HL-60 (cell line): ENCODE data around the gene ECEL1.

ENCODE experiments used
- DNase-seq, 2 experiments: peaks; one replicate each; pipeline ENCODE4 v3.0.0-alpha.2; 2010 to 2020; ENCODE audit warnings: low read depth in 1 of 2, low spot score in 1 of 2
- H3K27ac ChIP-seq: fragments of 250-450 bp; sonication (Bioruptor Pico); replicated peaks from 2 replicates; pipeline ENCODE4 v1.5.1; 2020; ENCODE audit warnings: mild to moderate bottlenecking, moderate library complexity
- H3K27me3 ChIP-seq: fragments of 250-450 bp; sonication (Bioruptor Pico); 2 replicates; pipeline ENCODE4 v1.5.1; 2021; ENCODE audit warnings: mild to moderate bottlenecking, moderate library complexity; ENCODE audit not compliant: insufficient read depth, poor library complexity, severe bottlenecking
- H3K4me3 ChIP-seq: replicated peaks from 2 replicates; pipeline ENCODE4 v1.5.1; 2011; ENCODE audit warnings: mild to moderate bottlenecking, control low read depth, low read length; ENCODE audit not compliant: insufficient read depth
- GABPA ChIP-seq: IDR thresholded peaks from 2 replicates; pipeline ENCODE4 v1.6.1; 2012; ENCODE audit warnings: low read depth
- POLR2AphosphoS5 ChIP-seq: IDR thresholded peaks from 2 replicates; pipeline ENCODE4 v1.6.1; 2012; ENCODE audit warnings: low read depth
- SPI1 ChIP-seq: IDR thresholded peaks from 2 replicates; pipeline ENCODE4 v1.6.1; 2012; ENCODE audit warnings: low read depth, mild to moderate bottlenecking, borderline replicate concordance
- TF ChIP-seq, protein P1 (sequence below): IDR thresholded peaks from 2 replicates; pipeline ENCODE4 v1.6.1; 2012; ENCODE audit warnings: low read depth; ENCODE audit not compliant: insufficient replicate concordance
- TF ChIP-seq, protein P2 (sequence below): IDR thresholded peaks from one replicate; pipeline ENCODE4 v1.5.1; 2011; ENCODE audit warnings: low read length, control low read depth, inconsistent platforms; ENCODE audit not compliant: insufficient read depth

The ECEL1 gene

DNA sequence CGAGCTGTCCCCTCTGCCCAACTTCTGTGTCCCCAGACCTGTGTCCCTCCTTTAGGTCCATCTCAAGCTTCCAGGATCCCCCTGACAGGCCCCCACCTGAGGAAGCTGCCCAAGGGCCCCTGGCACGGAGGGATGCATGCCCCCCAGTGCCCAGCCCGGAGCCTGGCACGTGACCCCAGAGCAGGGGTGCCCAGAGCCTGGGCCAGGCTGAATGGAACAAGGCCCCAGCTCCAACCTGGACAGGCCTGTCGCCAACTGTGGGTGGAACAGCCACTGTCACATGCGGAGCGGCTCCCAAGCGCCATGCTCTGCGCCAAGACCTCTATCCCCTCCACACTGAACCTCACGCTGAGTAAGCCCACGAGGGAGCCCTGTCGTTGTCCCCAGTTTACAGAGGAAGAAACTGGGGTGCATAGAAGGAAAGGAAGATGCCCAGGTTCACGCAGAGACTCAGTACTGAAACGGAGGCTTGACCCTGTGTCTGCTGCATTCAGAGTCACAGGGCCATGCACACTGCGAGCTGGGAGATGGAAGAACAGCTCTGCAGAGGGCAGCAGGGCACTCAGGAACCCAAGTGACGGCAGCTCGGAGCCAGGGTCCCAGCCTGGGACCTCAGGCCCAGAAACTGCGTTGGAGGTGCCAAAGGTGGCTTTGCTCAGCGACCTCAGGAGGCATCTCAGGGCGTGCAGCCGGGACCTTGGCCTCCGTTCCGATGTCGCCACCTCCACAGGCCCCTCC lies 5.5 kb upstream of the ECEL1 start:
- Histone ChIP-seq H3K27ac (no peak overlapping the region), H3K27me3 (peaks cover 21% of the 10 kb centered on the region), H3K4me3 (no peak overlapping the region)
- DNase-seq, result no peak
- TF ChIP-seq SPI1 (no peak), GABPA (no peak), POLR2AphosphoS5 (no peak)
- TF ChIP-seq, protein P1, sequence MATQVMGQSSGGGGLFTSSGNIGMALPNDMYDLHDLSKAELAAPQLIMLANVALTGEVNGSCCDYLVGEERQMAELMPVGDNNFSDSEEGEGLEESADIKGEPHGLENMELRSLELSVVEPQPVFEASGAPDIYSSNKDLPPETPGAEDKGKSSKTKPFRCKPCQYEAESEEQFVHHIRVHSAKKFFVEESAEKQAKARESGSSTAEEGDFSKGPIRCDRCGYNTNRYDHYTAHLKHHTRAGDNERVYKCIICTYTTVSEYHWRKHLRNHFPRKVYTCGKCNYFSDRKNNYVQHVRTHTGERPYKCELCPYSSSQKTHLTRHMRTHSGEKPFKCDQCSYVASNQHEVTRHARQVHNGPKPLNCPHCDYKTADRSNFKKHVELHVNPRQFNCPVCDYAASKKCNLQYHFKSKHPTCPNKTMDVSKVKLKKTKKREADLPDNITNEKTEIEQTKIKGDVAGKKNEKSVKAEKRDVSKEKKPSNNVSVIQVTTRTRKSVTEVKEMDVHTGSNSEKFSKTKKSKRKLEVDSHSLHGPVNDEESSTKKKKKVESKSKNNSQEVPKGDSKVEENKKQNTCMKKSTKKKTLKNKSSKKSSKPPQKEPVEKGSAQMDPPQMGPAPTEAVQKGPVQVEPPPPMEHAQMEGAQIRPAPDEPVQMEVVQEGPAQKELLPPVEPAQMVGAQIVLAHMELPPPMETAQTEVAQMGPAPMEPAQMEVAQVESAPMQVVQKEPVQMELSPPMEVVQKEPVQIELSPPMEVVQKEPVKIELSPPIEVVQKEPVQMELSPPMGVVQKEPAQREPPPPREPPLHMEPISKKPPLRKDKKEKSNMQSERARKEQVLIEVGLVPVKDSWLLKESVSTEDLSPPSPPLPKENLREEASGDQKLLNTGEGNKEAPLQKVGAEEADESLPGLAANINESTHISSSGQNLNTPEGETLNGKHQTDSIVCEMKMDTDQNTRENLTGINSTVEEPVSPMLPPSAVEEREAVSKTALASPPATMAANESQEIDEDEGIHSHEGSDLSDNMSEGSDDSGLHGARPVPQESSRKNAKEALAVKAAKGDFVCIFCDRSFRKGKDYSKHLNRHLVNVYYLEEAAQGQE, result no peak
- TF ChIP-seq, protein P2, sequence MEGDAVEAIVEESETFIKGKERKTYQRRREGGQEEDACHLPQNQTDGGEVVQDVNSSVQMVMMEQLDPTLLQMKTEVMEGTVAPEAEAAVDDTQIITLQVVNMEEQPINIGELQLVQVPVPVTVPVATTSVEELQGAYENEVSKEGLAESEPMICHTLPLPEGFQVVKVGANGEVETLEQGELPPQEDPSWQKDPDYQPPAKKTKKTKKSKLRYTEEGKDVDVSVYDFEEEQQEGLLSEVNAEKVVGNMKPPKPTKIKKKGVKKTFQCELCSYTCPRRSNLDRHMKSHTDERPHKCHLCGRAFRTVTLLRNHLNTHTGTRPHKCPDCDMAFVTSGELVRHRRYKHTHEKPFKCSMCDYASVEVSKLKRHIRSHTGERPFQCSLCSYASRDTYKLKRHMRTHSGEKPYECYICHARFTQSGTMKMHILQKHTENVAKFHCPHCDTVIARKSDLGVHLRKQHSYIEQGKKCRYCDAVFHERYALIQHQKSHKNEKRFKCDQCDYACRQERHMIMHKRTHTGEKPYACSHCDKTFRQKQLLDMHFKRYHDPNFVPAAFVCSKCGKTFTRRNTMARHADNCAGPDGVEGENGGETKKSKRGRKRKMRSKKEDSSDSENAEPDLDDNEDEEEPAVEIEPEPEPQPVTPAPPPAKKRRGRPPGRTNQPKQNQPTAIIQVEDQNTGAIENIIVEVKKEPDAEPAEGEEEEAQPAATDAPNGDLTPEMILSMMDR, result no peak

DNA sequence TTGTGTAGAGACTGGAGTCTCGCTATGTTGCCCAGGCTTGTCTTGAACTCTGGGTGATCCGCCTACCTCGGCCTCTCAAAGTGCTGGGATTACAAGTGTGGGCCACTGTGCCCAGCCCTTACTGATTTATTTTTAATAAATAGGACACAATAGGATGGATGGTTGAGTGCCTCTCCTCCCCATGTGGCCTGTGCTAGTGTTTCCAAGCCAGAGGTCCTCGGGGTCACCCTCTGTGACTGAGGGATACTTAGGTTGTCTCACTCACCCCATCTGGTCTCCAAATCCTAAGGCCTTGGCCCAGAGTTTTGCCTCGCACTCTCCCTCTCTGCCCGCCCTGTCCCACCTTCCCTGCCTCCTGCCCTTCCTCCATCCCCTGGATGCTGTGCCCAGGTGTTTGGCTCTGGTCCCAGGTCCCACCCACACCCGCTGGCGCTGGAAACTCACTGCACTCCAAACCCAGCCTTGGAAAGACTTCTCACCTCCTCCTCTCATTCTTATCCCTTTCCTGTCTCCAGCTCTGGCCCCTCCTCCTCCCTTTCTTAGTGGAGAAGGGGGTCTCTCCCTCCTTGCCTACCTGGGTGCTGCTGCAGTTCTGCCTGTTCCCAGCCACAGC lies 4.7 kb upstream of the ECEL1 start:
- TF ChIP-seq, protein P1, result no peak
- TF ChIP-seq POLR2AphosphoS5 (no peak), SPI1 (no peak), GABPA (no peak)
- TF ChIP-seq, protein P2, result no peak
- DNase-seq, result no peak
- no peak overlapping the region for H3K27ac ChIP-seq
- H3K4me3 ChIP-seq, result no peak overlapping the region
- H3K27me3 ChIP-seq, result peaks cover 25% of the 10 kb centered on the region

DNA sequence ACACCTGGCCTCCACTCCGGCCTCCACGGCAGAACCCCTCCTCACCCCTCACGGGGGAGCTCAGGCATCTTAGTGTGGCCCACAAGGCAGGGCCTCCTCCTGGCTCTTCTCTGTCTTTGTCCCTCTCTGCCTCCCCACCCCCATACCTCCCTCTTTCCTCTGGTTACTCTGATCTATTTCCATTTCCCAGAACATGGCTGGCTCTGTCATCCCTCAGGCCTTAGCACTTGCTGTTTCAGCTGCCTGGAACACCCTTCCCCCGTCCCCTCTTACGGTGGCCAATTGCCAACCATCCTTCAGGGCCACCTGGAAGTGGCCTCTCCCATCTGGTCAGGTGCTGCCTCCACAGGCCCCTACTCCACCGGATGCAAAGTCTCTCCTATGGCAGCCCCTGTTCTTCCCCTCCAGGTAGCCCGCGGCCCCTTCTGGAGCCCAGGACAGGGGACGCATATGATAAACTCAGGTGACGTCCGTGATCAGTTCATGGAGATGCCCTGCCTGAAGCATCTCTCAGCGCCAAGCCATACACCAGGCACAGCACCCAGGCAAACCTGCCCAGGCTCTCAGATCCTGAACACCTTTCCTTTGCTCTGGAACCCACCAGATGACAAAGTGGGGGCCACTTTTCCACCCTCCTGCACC lies 3.6 kb upstream of the ECEL1 start:
- no peak for TF ChIP-seq SPI1
- TF ChIP-seq GABPA, result no peak
- TF ChIP-seq, protein P2, result no peak
- TF ChIP-seq, protein P1, result no peak
- TF ChIP-seq POLR2AphosphoS5, result no peak
- Histone ChIP-seq H3K27ac (no peak overlapping the region), H3K4me3 (no peak overlapping the region), H3K27me3 (peaks cover 34% of the 10 kb centered on the region)
- DNase-seq, result no peak
